GM19438 (cell line): ENCODE measurements around the gene BMPR2.
"Not testable (repeated sequence)": the region's sequence is repeated elsewhere in the genome, so short reads cannot be mapped to it uniquely, and the experiment has no call there.

Experiments
- ATAC-seq: cut with Tn5 transposase; IDR thresholded peaks from one replicate; pipeline ENCODE4 v1.9.1; 2021; ENCODE audit warnings: low read depth; ENCODE audit not compliant: unreplicated experiment

BMPR2 gene

GRCh38 chr2:202378662-202379358 is 2.7 kb downstream of the BMPR2 start:
- no peak for ATAC-seq

GRCh38 chr2:202382684-202383083 is 6.6 kb downstream of the BMPR2 start:
- no peak for ATAC-seq

- not testable (repeated sequence) for ATAC-seq
These were observed 10.4 kb downstream of the BMPR2 start for GRCh38 chr2:202386495-202386894.

DNA sequence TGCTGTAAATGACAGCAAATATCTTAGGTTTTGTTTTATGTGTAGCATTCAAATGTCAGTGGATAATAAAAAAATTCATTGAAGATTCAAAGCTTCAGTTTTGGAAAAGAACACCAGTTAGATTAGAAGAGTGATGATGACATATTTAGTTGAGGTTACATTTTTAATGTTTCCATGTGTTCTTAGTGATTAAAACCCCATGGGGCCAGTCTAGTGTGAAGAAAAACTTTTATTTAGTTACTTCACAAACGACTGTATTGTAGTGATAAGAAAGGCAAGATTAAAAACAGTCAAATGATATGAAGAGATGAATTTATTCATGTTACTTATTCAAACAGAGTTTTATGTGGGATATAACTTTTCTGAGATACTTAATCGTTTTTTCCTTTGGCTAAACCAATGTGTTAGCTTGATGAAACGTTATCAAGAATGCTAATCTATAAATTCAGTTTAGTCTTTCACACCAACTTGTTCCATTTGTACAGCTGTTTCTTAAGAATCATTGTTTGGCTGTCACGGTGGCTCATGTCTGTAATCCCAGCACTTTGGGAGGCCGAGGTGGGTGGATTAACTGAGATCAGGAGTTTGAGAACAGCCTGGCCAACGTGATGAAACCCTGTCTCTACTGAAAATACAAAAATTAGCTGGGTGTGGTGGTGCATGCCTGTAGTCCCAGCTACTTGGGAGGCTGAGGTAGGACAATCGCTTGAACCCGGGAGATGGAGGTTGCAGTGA is 11.6 kb downstream of the BMPR2 start:
- no peak for ATAC-seq

- ATAC-seq: no peak
These were observed 24.8 kb downstream of the BMPR2 start for GRCh38 chr2:202400941-202401340.

DNA sequence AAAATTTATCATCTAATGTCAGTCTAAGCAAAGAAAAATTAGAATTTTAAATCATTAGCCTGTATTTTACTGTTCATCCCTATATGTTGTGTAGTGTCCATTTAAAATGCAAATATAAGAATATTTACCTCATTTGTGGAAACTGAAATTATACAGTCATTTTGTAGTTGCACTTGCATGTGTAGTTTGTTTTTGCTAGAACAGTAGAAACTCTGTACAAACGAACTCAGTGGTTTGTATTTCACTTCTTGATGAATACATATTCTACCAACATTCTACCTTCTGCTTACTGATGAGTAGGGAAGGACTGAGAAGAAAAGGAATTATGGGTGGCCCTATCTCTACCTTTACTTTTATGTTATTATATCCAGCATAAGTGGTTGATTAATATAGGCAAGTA is 29.7 kb downstream of the BMPR2 start:
- ATAC-seq: no peak

- no peak for ATAC-seq
These were observed 30.4 kb downstream of the BMPR2 start for GRCh38 chr2:202406445-202406978.

- ATAC-seq: no peak
These were observed 32.5 kb downstream of the BMPR2 start for GRCh38 chr2:202408546-202409140.

- no peak for ATAC-seq
These were observed 34.0 kb downstream of the BMPR2 start for GRCh38 chr2:202410092-202410491.

DNA sequence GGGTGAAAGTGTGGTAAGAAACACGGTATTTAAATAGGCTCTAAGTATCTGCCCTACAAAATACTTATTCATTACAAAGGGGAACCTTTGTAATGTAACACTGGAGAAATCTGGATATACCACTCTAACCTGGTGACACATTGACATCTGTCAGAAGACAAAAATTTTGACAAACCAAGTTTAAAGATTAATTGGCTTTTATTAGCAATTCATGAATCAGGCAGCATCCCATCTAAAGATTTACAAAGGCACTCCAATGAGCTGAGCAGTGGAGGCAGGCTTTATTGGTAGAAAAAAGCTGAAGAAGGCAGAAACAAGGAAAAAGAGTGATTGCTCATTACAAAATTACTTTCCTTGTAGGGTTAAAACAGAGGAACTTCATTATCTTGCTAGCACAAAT is 35.0 kb downstream of the BMPR2 start:
- ATAC-seq: no peak

DNA sequence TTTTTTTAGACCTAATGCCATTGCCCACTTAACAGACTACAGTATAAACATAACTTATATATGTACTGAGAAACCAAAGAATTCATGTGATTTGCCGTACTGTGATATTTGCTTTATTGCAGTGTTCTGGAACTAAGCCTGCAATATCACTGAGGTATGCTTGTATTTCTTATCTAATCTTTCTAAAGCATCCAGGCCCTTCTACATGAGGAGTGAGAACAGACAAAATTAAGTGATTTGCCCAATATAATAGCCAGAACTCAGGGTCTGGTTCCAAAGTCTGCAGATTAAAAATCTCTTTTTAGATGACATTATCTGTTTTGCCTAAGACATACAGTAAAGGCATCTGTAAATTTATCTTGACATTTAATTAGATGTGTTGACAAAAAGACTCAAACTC is 41.9 kb downstream of the BMPR2 start:
- no peak for ATAC-seq

DNA sequence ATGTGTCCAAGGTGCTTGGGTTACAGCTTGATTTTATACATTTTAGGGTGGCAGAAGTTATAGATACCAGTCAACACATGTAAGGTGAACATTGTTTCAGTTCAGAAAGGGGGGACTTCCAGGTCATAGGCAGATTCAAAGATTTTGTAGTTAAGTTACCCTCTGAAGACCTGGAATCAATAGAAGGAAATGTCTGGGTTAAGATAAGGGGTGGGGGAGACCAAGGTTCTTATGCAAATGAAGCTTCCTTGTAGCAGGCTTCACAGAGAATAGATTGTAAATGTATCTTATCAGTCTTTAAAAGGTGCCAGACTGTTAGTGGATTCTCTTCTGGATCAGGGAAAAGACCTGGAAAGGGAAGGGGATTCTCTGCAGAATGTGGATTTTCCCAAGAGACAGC is 42.4 kb downstream of the BMPR2 start:
- ATAC-seq: no peak

GRCh38 chr2:202423139-202423538 is 47.0 kb downstream of the BMPR2 start:
- no peak for ATAC-seq

DNA sequence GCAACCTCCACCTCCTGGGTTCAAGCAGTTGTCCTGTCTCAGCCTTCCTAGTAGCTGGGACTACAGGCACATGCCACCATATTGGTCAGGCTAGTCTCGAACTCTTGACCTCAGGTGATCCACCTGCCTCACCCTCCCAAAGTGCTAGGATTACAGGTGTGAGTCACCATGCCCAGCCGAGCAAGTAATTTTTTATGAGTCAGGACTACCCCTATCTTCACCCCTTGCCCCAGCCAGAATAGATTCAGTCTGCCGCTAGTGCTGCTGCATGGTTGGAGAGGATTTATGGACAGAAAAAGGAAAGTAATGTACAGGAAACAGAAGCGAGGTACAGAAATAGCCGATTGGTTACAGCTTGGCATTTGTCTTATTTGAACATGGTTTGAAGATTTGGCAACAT is 48.9 kb downstream of the BMPR2 start:
- ATAC-seq: no peak

GRCh38 chr2:202426751-202427150 is 50.6 kb downstream of the BMPR2 start:
- no peak for ATAC-seq

DNA sequence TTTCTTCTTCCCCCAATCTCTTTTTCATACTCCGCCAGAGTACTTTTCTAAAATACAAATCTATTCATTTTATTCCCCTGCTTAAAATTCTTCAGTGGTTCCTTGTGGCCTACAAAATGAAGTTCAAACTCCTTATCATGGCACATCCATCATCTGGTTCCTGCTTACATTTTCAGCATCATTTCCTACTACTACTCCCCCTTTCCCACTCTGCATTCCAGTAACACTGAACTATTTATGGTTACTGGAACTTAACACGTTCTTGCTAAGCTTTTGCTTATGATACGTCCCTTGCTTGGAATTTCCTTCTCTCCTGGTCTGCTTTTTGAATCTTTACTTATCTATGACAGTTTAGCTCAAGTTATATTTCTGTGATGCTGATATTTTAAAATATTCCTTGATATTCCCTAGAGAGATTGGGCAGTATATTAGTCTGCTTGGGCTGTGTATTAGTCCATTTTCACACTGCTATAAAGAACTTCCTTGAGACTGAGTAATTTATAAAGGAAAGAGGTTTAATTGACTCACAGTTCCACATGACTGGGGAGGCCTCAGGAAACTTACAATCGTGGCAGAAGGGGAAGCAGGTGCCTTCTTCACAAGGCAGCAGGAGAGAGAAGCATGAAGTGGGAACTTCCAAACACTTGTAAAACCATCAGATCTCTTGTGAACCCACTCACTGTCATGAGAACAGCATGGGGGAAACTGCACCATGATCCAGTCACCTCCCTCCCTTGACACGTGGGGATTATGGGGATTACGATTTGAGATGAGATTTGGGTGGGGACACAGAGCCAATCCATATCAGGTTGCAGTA is 53.2 kb downstream of the BMPR2 start:
- ATAC-seq: no peak

DNA sequence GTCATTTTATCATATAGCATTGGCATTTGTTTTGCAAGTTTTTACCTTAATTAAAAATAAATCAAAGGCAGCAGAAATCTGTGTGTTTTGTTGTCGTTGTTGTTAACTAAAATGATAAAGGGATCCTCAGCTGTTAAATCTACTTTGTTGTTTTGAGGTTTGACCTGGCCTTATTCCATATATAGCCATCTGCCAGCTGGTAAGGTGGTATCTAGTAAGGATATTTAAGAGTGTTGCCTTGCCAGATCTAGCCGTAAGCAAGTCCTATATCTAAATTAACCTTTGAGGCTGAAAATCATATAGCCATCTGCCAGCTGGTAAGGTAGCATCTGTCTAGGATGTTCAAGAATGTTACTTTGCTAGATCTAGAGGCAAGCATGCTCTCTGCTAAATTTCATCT is 56.6 kb downstream of the BMPR2 start:
- ATAC-seq: no peak

DNA sequence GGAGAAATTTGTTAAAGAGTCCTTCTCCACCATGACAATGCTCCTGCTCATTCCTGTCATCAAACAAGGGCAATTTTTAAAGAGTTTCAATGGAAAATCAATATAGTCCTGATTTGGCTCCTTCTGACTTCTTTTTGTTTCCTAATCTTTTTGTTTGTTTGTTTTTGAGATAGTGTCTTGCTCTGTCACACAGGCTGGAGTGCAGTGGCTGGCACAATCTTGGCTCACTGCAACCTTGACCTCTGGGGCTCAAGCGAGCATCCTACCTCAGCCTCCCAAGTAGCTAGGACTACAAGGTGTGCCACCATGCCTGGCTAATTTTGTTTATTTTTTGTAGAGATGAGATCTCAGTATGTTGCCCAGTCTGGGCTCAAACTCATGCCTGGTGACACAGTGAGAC is 58.3 kb downstream of the BMPR2 start:
- ATAC-seq: no peak

DNA sequence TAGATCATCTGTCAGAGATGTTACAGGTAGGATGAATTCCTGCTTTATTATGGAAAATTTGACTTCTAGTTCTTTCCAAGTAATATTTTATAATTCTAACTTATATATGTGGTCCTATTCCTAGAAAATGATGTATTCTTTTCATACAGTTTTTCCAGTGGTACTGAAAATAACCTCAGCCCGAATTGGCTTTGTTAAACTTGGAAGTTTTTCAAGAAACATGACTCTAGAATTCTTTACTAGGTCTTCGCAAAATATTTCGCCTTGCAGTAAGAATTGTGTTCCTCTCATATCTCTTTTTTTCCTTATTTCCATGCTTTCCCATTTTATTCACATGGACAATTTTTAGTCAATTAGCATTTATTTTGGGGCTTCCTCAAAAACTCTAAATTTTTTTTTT is 60.5 kb downstream of the BMPR2 start:
- ATAC-seq: no peak

GRCh38 chr2:202440117-202440516 is 64.0 kb downstream of the BMPR2 start:
- not testable (repeated sequence) for ATAC-seq

DNA sequence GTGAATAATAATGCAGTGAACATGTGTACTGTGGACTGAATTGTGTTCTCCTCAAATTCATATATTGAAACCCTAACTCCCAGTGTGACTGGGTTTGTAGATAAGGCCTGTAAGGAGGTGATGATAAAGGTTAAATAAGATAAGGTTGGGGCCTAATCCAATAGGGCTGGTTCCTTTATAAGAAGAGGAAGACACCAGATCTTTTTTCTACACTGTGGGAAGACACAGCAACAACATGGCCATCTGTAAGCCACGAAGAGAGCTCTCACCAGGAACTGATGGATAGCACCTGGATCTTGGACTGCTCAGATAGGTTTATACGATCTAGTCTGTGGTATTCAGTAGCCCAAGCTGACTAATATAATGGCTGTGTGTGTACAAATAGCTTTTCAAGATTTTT is 66.8 kb downstream of the BMPR2 start:
- no peak for ATAC-seq
